HuH-7.5 (cell line): Measurements from ENCODE around the gene DUSP9.
"Not testable (repeated sequence)": the region's sequence is repeated elsewhere in the genome, so short reads cannot be mapped to it uniquely, and the experiment has no call there.

Experiments used
- DNase-seq: peaks from one replicate; pipeline ENCODE4 v3.0.0; 2011; ENCODE audit warnings: low spot score

DUSP9 gene

DNA sequence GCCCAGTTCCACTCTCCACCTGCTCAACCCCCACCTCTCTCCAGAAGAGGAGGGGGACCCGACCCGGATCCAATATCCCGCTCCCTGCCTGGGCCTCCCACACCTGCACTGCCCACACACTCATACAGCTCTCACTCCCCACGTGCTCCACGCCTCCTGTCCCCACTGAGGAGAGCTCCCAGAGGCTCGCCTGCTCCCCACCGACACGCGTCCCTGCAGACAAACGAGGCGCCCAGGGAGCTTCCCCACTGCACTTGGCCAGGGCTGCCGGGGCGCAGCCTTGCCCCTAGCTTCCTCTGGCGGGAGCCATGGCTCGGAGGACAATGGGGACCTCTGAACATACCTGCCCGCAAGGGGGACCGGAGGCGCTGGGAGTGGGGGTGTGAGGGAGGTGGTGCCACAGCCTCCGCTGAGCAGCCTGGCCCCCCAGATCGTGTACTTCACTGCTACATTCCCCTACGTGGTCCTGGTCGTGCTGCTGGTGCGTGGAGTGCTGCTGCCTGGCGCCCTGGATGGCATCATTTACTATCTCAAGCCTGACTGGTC lies 45.7 kb downstream of the DUSP9 start:
- no peak for DNase-seq

DNA sequence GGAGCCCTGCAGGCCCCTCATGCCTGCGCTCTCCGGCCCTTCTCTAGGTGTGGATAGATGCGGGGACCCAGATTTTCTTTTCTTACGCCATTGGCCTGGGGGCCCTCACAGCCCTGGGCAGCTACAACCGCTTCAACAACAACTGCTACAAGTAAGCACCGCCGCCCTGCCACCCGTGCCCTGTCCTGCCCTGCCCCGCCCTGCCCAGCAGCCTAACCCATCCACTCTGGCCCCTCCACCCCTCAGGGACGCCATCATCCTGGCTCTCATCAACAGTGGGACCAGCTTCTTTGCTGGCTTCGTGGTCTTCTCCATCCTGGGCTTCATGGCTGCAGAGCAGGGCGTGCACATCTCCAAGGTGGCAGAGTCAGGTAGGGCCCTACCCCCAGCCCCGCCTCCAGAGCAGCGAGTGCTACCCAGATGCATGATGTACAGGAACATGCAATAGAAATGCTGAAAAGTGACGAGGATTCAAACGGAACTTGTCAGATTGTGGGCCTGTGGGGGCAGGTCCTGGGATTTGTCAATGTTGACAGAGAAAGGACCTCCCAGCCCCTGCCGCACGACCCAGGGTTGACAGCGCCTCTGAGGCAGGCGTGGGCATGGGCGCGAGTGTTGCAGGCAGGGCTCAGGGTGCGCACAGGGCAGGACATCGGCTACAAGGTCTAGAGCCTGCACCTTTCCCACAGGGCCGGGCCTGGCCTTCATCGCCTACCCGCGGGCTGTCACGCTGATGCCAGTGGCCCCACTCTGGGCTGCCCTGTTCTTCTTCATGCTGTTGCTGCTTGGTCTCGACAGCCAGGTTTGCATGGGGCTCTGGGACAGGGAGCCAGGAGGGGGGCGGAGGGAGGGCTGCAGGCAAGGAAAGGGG lies 46.4 kb downstream of the DUSP9 start:
- DNase-seq: no peak

DNA sequence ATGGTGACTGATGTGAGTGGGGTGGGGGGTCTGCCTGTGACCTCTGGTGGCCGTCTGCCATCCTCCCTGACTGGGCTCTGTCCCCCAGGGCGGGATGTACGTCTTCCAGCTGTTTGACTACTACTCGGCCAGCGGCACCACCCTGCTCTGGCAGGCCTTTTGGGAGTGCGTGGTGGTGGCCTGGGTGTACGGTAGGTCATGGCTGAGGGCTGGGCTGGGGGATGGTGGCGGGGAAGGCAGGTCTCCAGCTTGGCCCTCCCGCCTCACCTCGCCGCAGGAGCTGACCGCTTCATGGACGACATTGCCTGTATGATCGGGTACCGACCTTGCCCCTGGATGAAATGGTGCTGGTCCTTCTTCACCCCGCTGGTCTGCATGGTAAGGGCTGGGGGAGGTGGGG lies 47.3 kb downstream of the DUSP9 start:
- not testable (repeated sequence) for DNase-seq

DNA sequence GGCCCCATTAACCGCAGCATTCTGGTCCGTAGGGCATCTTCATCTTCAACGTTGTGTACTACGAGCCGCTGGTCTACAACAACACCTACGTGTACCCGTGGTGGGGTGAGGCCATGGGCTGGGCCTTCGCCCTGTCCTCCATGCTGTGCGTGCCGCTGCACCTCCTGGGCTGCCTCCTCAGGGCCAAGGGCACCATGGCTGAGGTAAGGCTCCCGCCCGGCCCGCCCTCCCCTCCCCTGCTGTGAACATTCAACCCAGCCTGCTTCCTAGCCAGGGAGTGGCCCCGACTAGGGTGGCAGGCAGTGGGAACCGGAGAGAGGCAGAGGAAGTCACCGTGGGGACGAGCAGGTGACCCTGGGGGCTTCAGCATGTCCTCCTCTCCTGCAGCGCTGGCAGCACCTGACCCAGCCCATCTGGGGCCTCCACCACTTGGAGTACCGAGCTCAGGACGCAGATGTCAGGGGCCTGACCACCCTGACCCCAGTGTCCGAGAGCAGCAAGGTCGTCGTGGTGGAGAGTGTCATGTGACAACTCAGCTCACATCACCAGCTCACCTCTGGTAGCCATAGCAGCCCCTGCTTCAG lies 47.8 kb downstream of the DUSP9 start:
- no peak for DNase-seq

DNA sequence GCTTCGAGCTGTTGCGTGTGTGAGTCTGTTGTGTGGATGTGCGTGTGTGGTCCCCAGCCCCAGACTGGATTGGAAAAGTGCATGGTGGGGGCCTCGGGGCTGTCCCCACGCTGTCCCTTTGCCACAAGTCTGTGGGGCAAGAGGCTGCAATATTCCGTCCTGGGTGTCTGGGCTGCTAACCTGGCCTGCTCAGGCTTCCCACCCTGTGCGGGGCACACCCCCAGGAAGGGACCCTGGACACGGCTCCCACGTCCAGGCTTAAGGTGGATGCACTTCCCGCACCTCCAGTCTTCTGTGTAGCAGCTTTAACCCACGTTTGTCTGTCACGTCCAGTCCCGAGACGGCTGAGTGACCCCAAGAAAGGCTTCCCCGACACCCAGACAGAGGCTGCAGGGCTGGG lies 49.1 kb downstream of the DUSP9 start:
- DNase-seq: no peak

DNA sequence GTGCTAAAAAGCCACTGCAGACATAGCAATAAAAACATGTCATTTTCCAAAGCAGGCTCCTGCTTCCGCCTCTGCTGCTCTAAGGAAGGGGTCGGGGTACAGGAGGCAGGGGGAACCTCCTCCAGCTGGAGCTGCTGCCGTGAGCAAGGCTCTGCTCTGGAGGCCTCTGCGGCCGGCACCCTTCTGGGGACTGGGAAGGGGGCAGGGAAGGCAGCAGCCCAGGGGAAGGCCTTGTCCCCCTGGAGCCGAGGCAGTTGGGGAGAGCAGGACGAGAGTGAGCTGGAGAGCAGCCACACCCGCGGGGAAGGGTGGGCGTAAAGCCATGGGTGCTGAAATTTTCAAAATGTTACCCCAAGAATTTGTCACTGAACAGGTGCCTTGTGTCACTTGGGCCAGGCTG lies 49.5 kb downstream of the DUSP9 start:
- not testable (repeated sequence) for DNase-seq

DNA sequence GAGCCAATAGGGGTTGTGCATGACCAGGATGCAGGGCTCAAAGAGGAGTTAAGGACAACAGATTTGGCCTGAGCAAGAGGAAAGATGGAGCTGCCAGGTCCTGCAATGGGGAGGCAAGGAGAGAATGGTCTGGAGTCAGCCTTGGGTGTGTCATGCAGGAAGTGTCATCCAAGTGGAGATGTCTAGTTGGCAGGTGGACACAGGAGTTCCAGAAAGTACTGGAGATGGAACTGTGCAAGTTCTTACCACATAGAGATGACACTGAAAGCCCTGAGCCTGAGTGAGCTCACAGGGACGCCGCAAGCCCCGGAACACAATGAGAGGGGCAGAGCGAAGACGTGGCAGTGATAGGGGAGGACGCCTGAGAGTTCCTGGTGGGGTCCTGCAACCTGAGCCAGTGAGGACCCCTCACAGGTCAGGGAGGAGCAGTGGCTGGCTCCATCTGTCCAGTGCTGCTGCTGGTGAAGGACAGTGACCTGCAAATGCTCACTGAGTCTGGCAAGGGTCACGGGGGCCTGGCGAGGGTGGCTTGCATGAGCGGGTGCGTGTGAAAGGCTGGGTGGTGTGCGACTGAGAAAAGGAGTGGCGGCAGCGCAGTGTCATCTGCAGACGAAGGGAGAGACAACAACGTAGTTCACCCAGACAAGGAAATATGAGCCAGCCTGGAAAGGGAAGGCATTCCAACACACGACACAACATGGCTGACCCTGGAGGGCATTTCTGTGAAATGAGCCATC lies 50.2 kb downstream of the DUSP9 start:
- not testable (repeated sequence) for DNase-seq

DNA sequence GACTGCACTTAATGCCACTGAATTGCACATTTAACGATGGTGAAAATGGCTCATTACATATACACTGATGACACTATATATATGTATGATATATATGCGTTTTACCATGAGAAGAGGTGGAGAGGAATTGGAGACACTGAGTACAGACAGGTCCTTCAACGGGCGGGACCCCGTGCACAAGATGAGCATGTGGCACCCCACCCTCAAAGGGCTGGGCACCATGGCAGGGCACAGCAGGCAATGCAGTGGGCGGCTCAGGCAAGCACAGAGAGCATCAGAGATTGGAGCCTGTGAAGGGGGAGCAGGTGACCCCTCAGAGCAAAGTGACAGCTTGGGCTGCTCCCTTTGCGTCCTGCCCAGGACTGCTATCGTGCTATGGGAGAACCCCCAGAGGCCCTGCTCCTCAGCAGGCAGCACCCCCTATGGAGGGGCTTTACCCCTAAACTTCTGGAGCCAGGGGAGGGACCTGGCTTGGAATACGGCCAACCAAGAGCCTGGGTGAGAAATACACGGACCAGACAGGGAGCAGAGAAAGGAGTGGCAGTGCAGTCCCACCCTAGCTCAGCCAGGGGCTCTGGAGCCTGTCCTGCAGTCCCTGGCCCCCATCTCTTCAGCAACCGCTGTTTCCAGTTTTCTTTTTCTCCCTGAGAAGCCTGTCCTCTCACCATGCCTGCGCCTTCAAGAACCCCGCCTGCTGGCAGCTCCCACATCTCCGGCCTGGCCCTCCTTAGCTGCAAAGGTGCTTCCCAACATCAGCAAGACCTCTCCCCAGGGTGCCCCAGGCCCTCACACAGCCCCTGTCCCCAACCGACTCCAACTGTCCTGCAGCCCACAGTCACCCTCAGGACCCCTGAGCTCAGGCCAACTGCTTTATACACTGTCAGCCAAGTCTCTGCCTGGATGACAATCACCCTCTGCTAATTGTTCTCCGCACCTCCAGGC lies 51.2 kb downstream of the DUSP9 start:
- no peak for DNase-seq

DNA sequence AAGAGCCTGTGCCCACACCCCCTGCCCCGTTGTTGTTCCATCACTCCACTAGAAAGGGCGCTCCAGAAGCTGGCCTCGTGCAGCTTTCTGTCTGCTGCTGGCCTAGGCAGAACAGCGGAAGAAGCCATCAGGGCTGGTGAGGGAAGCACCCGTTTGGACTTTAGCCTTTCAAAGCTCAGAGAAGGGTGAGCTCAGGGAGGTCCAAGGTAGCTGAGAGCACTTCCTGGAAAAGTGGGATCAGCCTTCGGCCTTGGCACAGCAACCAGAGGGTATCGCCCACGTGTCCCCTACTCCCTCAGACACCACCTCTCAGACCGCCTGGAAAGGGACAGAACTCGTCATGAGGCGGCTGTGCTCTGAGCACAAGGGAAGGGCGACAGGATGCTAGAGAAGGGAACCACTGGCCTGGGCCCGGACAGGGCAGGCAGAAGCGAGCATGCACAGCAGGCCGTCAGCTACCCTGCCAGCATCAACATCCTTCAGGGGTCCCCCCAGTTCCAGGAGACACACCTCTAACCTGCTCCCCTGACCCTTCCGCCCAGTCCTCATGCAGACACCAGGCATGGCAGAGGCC lies 52.3 kb downstream of the DUSP9 start:
- not testable (repeated sequence) for DNase-seq

DNA sequence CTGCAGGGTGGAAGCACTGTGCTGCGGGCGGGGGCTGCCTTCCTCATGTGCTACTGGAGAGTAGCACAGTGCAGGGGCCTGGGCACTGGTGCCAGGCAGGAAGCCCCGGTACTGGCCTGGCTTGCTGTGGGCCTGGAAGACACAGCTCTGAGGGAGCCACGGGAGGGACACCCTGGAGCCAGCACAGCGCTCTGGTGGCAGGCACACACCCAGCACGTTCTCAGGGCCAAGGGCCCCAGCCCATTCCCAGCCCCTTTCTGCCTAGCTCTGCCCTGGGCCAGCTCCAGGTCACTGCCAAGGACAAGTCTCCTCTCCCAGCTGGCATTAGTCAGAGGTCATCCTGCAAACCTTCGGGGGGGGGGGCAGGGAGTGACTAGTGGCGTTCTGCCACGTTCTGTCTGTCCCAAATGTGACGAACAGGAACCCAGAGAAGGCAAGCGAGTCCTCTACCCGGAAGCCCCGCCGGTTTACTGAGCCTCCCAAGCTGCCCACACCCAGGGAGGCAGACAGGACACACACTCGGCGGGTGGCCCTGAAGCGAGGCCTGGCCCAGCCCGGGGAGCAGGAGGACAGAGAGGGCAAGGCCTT lies 52.9 kb downstream of the DUSP9 start:
- not testable (repeated sequence) for DNase-seq

DNA sequence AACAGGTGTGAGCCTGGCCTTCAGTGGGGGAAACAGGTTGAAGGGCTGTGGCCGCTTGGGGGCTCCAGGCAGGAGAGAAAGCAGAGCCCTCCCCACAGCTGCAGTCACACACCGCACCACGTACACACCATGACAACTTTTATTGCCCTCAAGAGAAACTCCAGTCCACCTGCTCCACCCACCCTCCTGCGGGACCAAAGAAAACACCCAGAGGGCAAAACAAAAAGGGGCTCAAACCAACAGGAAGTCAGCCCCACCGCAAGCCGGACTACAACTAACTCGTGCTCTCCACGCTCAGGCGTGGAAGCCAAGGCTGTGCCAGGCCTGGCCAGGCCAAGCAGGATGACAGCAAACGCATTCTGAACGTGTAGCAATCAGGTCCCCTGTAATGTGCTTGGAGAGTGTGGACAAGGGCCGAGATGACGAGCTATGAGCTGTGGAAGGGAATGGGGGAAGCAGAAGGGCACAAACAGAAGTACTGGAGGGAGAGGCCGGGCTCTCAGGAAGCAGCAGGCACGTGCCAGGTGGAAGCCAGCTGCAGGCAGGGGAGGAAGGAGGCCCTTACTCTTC lies 53.5 kb downstream of the DUSP9 start:
- DNase-seq: no peak
